A549 (cell line): ENCODE results near the gene KIAA0408. TPM values are rescaled to one million over a fixed set of nuclear protein-coding genes. Genes with fewer than 3 reads are reported as not detected.

Experiments
- ATAC-seq, 2 experiments: fragments of 200-7000 bp in 1 of 2; fragments of >200 bp in 1 of 2; cut with Nextera tagmentation in 1 of 2; cut with Tn5 transposase in 1 of 2; 3 replicates each; pipeline versions ENCODE4 v1.8.0 to v1.9.1; 2018 to 2020; ENCODE audit warnings: mild to moderate bottlenecking in 1 of 2, moderate library complexity in 1 of 2
- CTCF ChIA-PET: fragments of 300-600 bp; sonication (Branson Sonifier 250); formaldehyde crosslinking; extraction: SDS; loops from one replicate; lab custom pipeline; 2021; ENCODE audit warnings: antibody characterized with exemption, inconsistent platforms; lab: Yijun Ruan, JAX
- POLR2A ChIA-PET: fragments of 350-600 bp; formaldehyde crosslinking; extraction: SDS; loops from one replicate; lab custom pipeline; 2021; ENCODE audit warnings: antibody characterized with exemption, inconsistent platforms; lab: Yijun Ruan, JAX
- DNase-seq, 2 experiments: peaks; one replicate each; pipeline versions ENCODE4 v3.0.0 to v3.0.0-alpha.2; 2011 to 2016; ENCODE audit warnings: low read depth in 1 of 2, low spot score in 1 of 2
- FAIRE-seq: peaks from 2 replicates; lab custom pipeline; 2011; peaks lifted over from hg19 to GRCh38; lab: Jason Lieb, UNC
- H3K27ac ChIP-seq, 2 experiments: fragments of >200 bp; sonication (Bioruptor Twin); formaldehyde crosslinking; 3 replicates each; pipeline ENCODE4 v1.5.1; 2016 to 2017
- H3K4me1 ChIP-seq: fragments of >200 bp; sonication (Bioruptor Twin); formaldehyde crosslinking; 3 replicates; pipeline ENCODE4 v1.6.1; 2016
- H3K4me2 ChIP-seq: fragments of >200 bp; sonication (Bioruptor Twin); formaldehyde crosslinking; 3 replicates; pipeline ENCODE4 v1.6.1; 2016
- H3K4me3 ChIP-seq: fragments of >200 bp; sonication (Bioruptor Twin); formaldehyde crosslinking; 3 replicates; pipeline ENCODE4 v1.5.1; 2016
- H3K9me3 ChIP-seq: fragments of >200 bp; sonication (Bioruptor Twin); formaldehyde crosslinking; 3 replicates; pipeline ENCODE4 v1.6.1; 2016
- BHLHE40 ChIP-seq: IDR thresholded peaks from 2 replicates; pipeline ENCODE4 v1.6.1; 2012; ENCODE audit warnings: low read depth, low read length, inconsistent platforms
- CEBPB ChIP-seq, 2 experiments: fragments of >200 bp in 1 of 2; sonication (Bioruptor Twin) in 1 of 2; formaldehyde crosslinking in 1 of 2; IDR thresholded peaks; 2 replicates each; pipeline ENCODE4 v1.6.1; 2012 to 2016
- CHD4 ChIP-seq: fragments of 200-600 bp; sonication (generic); IDR thresholded peaks from 2 replicates; pipeline ENCODE4 v1.6.1; 2016; ENCODE audit warnings: antibody characterized with exemption, mild to moderate bottlenecking, borderline replicate concordance
- EHF ChIP-seq: fragments of 250-450 bp; sonication (Bioruptor Pico); IDR thresholded peaks from 2 replicates; pipeline ENCODE4 v1.5.0; 2020; ENCODE audit warnings: mild to moderate bottlenecking
- EHMT2 ChIP-seq: fragments of 200-600 bp; sonication (generic); IDR thresholded peaks from 2 replicates; pipeline ENCODE4 v1.6.1; 2016; ENCODE audit warnings: antibody characterized with exemption, low read depth, mild to moderate bottlenecking, moderate library complexity
- FOSL2 ChIP-seq, 2 experiments: fragments of 450-650 bp in 1 of 2; fragments of >200 bp in 1 of 2; sonication (Bioruptor Twin) in 1 of 2; formaldehyde crosslinking; IDR thresholded peaks; 2 replicates each; pipeline versions ENCODE4 v1.5.0 to v1.6.1; 2016 to 2020; ENCODE audit warnings: mild to moderate bottlenecking in 1 of 2, moderate library complexity in 1 of 2
- FOXS1 ChIP-seq: fragments of 250-450 bp; sonication (Bioruptor Pico); IDR thresholded peaks from 2 replicates; pipeline ENCODE4 v1.5.0; 2020; ENCODE audit warnings: mild to moderate bottlenecking, moderate library complexity
- GATA3 ChIP-seq: IDR thresholded peaks from 2 replicates; pipeline ENCODE4 v1.6.1; 2012; ENCODE audit warnings: borderline replicate concordance
- HDAC2 ChIP-seq: fragments of 200-600 bp; sonication (generic); IDR thresholded peaks from 2 replicates; pipeline ENCODE4 v1.6.1; 2016
- HEYL ChIP-seq: fragments of 250-450 bp; sonication (Bioruptor Pico); IDR thresholded peaks from 2 replicates; pipeline ENCODE4 v1.8.0; 2021; ENCODE audit warnings: mild to moderate bottlenecking, moderate library complexity
- MAFK ChIP-seq: fragments of 450-650 bp; IDR thresholded peaks from 2 replicates; pipeline ENCODE4 v1.6.1; 2014; ENCODE audit not compliant: partially characterized antibody
- MAZ ChIP-seq: fragments of 150-350 bp; IDR thresholded peaks from 2 replicates; pipeline ENCODE4 v1.6.1; 2014; ENCODE audit warnings: antibody characterized with exemption, low read depth, low read length, borderline replicate concordance
- MYC ChIP-seq: IDR thresholded peaks from 2 replicates; pipeline ENCODE4 v1.6.1; 2012; ENCODE audit warnings: mild to moderate bottlenecking, inconsistent platforms, low read length, improper control_type of control experiment, borderline replicate concordance
- NPAS2 ChIP-seq: fragments of 250-450 bp; sonication (Bioruptor Pico); IDR thresholded peaks from 2 replicates; pipeline ENCODE4 v1.8.0; 2022; ENCODE audit warnings: mild to moderate bottlenecking, moderate library complexity, borderline replicate concordance
- POLR2A ChIP-seq: IDR thresholded peaks from 2 replicates; pipeline ENCODE4 v1.6.1; 2012; ENCODE audit warnings: mild to moderate bottlenecking, low read length
- RAD21 ChIP-seq, 2 experiments: fragments of >200 bp in 1 of 2; sonication (Bioruptor Twin) in 1 of 2; formaldehyde crosslinking in 1 of 2; IDR thresholded peaks in 1 of 2; conservative IDR thresholded peaks in 1 of 2; 2 replicates in 1 of 2; 3 replicates in 1 of 2; pipeline ENCODE4 v1.6.1; 2012 to 2018; ENCODE audit warnings: inconsistent platforms in 1 of 2
- RNF2 ChIP-seq: fragments of 200-600 bp; sonication (generic); IDR thresholded peaks from 2 replicates; pipeline ENCODE4 v1.6.1; 2016; ENCODE audit warnings: low read depth, mild to moderate bottlenecking, antibody characterized with exemption, moderate library complexity, borderline replicate concordance
- SMC3 ChIP-seq: fragments of >200 bp; sonication (Bioruptor Twin); formaldehyde crosslinking; IDR thresholded peaks from 3 replicates; pipeline ENCODE4 v1.6.1; 2018; ENCODE audit warnings: inconsistent platforms
- ZNF302 ChIP-seq: fragments of 250-450 bp; sonication (Bioruptor Pico); IDR thresholded peaks from 2 replicates; pipeline ENCODE4 v1.9.0; 2021; ENCODE audit warnings: inconsistent platforms, mild to moderate bottlenecking, moderate library complexity
- WGBS: methylation state at CpG from one replicate; pipeline ENCODE4 v1.1.6; 2017; ENCODE audit errors: missing lambda C conversion rate; 5-methylcytosine and 5-hydroxymethylcytosine counted together
- polyA plus RNA-seq, 4 experiments: library from polyadenylated mRNA; depleted of rRNA in 3 of 4; stranded (reverse); fragments of >200 nt; fragmentation: RNase III in 1 of 4; extraction: RNeasy Plus Mini Kit Qiagen cat#74134 plus additional on column Dnase treatment in 1 of 4; gene quantifications; 2 replicates in 3 of 4; 3 replicates in 1 of 4; pipeline ENCODE4 v1.2.3, GENCODE V29; 2011 to 2017
- TF ChIP-seq, protein P1 (sequence below): IDR thresholded peaks from 2 replicates; pipeline ENCODE4 v1.6.1; 2012; ENCODE audit warnings: low read depth, borderline replicate concordance
- TF ChIP-seq, protein P2 (sequence below): fragments of 250-450 bp; sonication (Bioruptor Pico); IDR thresholded peaks from 2 replicates; pipeline ENCODE4 v1.5.0; 2021; ENCODE audit warnings: mild to moderate bottlenecking, moderate library complexity, borderline replicate concordance
- TF ChIP-seq, protein P3 (sequence below): fragments of >200 bp; sonication (Bioruptor Twin); formaldehyde crosslinking; IDR thresholded peaks from 3 replicates; pipeline ENCODE4 v1.5.1; 2016
- TF ChIP-seq, protein P4 (sequence below): fragments of 250-450 bp; sonication (Bioruptor Pico); IDR thresholded peaks from 2 replicates; pipeline ENCODE4 v1.5.0; 2020; ENCODE audit warnings: low read depth, mild to moderate bottlenecking, moderate library complexity
- TF ChIP-seq, protein P5 (sequence below): fragments of 150-350 bp; IDR thresholded peaks from 2 replicates; pipeline ENCODE4 v1.6.1; 2014; ENCODE audit warnings: low read depth, mild to moderate bottlenecking, low read length

The KIAA0408 gene
- polyA plus RNA-seq, 2 of the 4 experiments (the other 2 are of a cell fraction) = 2.7 to 11.8 TPM

GRCh38 chr6:127436578-127437110, 22.5 kb downstream of the KIAA0408 start:
- TF ChIP-seq MYC (no peak), GATA3 (no peak), HDAC2 (no peak), EHMT2 (no peak), CHD4 (no peak), SMC3 (no peak)
- TF ChIP-seq, protein P1, sequence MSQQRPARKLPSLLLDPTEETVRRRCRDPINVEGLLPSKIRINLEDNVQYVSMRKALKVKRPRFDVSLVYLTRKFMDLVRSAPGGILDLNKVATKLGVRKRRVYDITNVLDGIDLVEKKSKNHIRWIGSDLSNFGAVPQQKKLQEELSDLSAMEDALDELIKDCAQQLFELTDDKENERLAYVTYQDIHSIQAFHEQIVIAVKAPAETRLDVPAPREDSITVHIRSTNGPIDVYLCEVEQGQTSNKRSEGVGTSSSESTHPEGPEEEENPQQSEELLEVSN = no peak
- TF ChIP-seq, protein P2, sequence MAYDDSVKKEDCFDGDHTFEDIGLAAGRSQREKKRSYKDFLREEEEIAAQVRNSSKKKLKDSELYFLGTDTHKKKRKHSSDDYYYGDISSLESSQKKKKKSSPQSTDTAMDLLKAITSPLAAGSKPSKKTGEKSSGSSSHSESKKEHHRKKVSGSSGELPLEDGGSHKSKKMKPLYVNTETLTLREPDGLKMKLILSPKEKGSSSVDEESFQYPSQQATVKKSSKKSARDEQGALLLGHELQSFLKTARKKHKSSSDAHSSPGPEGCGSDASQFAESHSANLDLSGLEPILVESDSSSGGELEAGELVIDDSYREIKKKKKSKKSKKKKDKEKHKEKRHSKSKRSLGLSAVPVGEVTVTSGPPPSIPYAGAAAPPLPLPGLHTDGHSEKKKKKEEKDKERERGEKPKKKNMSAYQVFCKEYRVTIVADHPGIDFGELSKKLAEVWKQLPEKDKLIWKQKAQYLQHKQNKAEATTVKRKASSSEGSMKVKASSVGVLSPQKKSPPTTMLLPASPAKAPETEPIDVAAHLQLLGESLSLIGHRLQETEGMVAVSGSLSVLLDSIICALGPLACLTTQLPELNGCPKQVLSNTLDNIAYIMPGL = no peak
- ChIA-PET POLR2A (no interaction called here), CTCF (no interaction called here)
- no peak for FAIRE-seq
- Histone ChIP-seq H3K4me3 (no peak overlapping the region), H3K4me2 (no peak overlapping the region), H3K9me3 (no peaks in the 10 kb centered on the region), H3K4me1 (no peaks in the 10 kb centered on the region), H3K27ac (no peak overlapping the region)
- 70% methylated on average over 3 of the region's 3 CpGs for WGBS
- DNase-seq = no peak
- no peak for ATAC-seq

- DNase-seq (no peak), ATAC-seq (no peak), FAIRE-seq (no peak)
- TF ChIP-seq MAFK (peak; percentile 29), BHLHE40 (no peak)
- ChIA-PET CTCF (no interaction called here), POLR2A (no interaction called here)
- H3K4me3 ChIP-seq = no peak overlapping the region
- no peak overlapping the region for H3K27ac ChIP-seq
- no peaks in the 10 kb centered on the region for H3K4me1 ChIP-seq
- no peak overlapping the region for H3K4me2 ChIP-seq
- WGBS = 76% methylated on average over 7 of the region's 7 CpGs
- H3K9me3 ChIP-seq = no peaks in the 10 kb centered on the region
Measured at GRCh38 chr6:127435626-127436220, 23.5 kb downstream of the KIAA0408 start.

DNA sequence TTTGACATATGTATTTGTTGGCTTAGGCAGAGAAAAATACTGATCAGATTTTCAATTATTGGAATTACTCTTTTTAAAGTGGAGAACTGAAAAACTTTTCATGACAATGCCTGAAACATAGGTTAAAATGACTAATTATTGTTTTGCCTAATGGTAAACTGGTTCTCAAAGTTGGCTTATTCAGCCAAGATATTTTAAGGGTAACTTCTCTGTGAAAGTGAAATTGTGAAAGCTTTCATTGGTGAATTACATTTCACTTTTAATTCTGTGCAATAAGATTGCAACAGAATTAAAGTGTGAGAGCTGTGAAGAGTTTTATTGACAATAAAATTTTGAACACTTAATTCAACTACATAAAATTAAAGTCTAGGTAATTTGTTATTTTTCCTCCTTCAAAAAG, 24.5 kb downstream of the KIAA0408 start:
- CTCF ChIA-PET = no interaction called here
- no peak overlapping the region for H3K4me3 ChIP-seq
- DNase-seq = no peak
- TF ChIP-seq, protein P1 = no peak
- TF ChIP-seq, protein P3, sequence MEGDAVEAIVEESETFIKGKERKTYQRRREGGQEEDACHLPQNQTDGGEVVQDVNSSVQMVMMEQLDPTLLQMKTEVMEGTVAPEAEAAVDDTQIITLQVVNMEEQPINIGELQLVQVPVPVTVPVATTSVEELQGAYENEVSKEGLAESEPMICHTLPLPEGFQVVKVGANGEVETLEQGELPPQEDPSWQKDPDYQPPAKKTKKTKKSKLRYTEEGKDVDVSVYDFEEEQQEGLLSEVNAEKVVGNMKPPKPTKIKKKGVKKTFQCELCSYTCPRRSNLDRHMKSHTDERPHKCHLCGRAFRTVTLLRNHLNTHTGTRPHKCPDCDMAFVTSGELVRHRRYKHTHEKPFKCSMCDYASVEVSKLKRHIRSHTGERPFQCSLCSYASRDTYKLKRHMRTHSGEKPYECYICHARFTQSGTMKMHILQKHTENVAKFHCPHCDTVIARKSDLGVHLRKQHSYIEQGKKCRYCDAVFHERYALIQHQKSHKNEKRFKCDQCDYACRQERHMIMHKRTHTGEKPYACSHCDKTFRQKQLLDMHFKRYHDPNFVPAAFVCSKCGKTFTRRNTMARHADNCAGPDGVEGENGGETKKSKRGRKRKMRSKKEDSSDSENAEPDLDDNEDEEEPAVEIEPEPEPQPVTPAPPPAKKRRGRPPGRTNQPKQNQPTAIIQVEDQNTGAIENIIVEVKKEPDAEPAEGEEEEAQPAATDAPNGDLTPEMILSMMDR = no peak
- TF ChIP-seq EHF (CRISPR knock-in tag) = no peak
- TF ChIP-seq ZNF302 (CRISPR knock-in tag) = no peak
- TF ChIP-seq NPAS2 (CRISPR knock-in tag) = no peak
- TF ChIP-seq RNF2 = no peak
- no peak for TF ChIP-seq HEYL
- no peak for TF ChIP-seq RAD21 (conservative IDR thresholded peaks at IDR 0.05 in 1 of 2, IDR thresholded peaks at IDR 0.05 in 1 of 2)
- no peak for TF ChIP-seq POLR2A
- no peak for TF ChIP-seq FOXS1 (CRISPR knock-in tag)
- TF ChIP-seq FOSL2 (IDR thresholded peaks at IDR 0.05) = no peak
- TF ChIP-seq FOSL2 (CRISPR knock-in tag; IDR thresholded peaks at IDR 0.05) = no peak
- TF ChIP-seq SMC3 = no peak
- TF ChIP-seq, protein P4, sequence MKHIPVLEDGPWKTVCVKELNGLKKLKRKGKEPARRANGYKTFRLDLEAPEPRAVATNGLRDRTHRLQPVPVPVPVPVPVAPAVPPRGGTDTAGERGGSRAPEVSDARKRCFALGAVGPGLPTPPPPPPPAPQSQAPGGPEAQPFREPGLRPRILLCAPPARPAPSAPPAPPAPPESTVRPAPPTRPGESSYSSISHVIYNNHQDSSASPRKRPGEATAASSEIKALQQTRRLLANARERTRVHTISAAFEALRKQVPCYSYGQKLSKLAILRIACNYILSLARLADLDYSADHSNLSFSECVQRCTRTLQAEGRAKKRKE (CRISPR knock-in tag) = no peak
- TF ChIP-seq, protein P5, sequence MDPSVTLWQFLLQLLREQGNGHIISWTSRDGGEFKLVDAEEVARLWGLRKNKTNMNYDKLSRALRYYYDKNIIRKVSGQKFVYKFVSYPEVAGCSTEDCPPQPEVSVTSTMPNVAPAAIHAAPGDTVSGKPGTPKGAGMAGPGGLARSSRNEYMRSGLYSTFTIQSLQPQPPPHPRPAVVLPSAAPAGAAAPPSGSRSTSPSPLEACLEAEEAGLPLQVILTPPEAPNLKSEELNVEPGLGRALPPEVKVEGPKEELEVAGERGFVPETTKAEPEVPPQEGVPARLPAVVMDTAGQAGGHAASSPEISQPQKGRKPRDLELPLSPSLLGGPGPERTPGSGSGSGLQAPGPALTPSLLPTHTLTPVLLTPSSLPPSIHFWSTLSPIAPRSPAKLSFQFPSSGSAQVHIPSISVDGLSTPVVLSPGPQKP = no peak
- no peak for TF ChIP-seq MAZ
- no peak for TF ChIP-seq CEBPB (IDR thresholded peaks at IDR 0.05)
- TF ChIP-seq, all 56 proteins: peak for 0
- ATAC-seq (no peak), FAIRE-seq (no peak)
- Histone ChIP-seq H3K9me3 (no peaks in the 10 kb centered on the region), H3K27ac (no peak overlapping the region), H3K4me1 (no peaks in the 10 kb centered on the region), H3K4me2 (no peak overlapping the region)
- POLR2A ChIA-PET = interaction anchor here (0.7 kb wide), 1 partner anchor 69 kb away, joined by 5 read pairs; no protein-coding TSS in a partner anchor
